Stimulated activated CD4-positive, alpha-beta T cell treated with anti-CD3 and anti-CD28 coated beads, Interleukin-1b, Interleukin-23, amount 100 ng/mL, for 1 hour (primary cell): ENCODE data around the gene RITA1.

Experiments
- DNase-seq, 2 donors: peaks; one replicate each; pipeline ENCODE4 v3.0.0-alpha.2; 2020; ENCODE audit warnings: low read depth in 2 of 2

Gene RITA1

GRCh38 chr12:113230315-113231234, 45.1 kb downstream of the RITA1 start:
- no peak for DNase-seq

- no peak for DNase-seq
Observed at GRCh38 chr12:113231235-113232088, 45.9 kb downstream of the RITA1 start.

DNA sequence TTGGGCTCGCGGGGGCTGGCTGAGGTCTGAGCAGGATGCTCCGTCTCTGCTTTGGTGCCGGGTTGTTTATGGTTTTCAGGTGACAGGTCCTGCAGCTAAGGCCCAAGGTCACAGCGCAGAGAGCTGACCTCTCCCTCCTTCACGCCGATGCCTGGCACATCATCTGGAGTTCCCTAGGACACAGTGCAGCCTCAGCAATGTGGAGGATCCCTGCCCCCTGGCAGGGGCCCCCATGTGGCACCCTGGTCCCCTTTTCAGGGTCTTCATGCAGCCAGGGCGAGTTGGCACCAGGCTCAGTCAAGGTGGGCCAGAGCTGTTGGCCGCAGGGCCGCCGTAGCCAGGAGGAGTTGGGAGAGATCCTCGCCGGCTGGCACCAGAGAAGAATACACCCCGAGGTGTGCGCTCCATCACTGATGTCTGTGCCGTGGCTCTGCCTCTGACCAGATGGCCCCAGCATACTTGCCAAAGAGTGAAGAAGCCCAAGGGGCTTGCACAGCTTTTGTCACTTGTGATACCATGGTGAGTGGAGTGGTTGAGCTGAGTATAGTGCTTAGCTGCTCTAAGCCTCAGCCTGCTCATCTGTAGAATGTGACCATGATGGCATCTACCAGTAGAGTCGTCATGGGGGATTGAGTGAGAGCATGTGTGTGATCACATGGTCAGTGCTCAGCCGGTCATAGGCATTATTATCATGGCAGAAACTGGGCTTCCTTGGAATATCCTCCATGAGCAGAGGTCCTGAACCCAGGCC, 46.7 kb downstream of the RITA1 start:
- DNase-seq = no peak

- DNase-seq = peak; percentile 23 to 31
Observed at GRCh38 chr12:113232840-113233585, 47.5 kb downstream of the RITA1 start.

DNA sequence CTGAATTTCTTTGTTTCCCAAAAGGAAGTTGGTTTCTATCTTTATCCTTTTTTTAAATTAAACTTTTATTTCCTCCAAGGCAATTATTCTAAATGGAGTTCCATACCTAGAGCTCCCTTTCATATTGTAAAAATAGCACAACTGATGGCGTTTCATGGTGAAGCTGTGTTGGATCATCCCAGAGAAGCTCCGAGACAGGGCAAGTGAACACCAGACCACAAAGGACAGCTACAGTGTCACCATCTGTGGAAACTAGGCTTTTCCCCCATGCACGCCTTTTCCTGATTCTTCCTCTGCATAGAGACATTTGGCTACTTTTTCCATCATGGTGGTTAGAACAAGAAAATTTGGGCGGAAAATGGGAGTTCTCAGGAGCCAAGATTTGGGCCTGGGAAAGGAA, 48.4 kb downstream of the RITA1 start:
- no peak for DNase-seq

DNA sequence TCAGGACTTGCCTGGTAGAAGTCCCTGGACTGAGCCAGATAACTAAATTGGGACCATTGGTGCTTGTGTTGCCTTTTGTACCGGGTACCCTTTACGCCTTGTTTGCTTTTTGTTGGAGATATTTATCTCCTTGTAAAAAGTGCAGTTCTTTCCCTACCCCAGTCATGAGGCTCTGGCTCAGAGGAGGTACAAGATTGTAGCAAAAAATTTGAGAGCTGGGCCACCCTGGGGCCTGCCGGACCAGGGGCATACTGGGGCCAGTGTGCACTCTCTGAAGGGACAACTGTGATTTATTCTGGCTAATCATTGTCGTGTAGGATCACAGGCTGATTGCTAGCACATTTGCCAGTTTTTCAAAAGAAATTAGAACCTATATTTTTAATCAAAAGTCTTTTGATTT, 49.0 kb downstream of the RITA1 start:
- no peak for DNase-seq

- no peak for DNase-seq
Observed at GRCh38 chr12:113235976-113236375, 50.5 kb downstream of the RITA1 start.

GRCh38 chr12:113236539-113237399, 51.2 kb downstream of the RITA1 start:
- DNase-seq = no peak

DNA sequence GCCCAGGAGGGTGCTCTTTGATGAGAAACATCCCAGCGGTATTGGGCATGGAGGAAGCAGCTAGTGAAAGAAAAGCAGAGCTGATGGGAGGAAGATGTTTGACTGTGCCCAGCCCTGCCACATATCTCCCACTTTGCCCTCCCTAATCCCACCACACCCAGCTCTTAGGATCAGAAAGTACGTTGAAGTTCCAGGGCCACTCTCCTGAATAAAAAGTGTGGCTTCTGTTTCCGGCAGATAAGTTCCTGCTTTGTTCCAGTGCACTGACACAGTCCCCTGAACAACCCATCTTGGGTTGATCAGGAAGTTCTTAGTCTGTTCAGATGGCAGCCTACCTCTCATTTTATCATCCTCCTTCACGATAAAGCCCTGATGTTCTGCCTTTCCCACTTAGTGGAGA, 52.2 kb downstream of the RITA1 start:
- no peak for DNase-seq

GRCh38 chr12:113238309-113238708, 52.8 kb downstream of the RITA1 start:
- DNase-seq = no peak

DNA sequence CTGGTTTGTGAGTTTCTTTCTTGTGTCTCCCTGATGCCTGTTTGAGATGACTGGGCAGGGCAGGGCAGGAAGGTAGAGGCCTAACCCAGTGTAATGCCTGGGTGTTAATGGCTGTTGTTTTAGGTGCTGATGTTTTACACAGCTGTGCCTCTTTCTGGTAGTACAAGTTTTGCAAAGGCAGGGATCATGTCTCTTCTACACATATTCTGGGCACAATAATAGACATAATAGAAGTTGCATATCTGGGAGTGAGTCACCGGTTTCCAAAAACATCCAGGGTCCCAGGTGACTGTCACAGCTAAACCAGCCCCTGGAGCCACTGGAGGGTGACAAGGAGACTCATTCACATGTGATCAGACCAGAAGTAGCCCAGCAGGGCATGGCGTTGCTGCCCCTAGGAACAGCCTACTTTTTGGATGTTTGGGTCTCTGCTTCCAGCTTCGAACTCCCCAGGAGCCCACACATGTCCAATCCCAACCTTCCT, 53.8 kb downstream of the RITA1 start:
- no peak for DNase-seq

DNA sequence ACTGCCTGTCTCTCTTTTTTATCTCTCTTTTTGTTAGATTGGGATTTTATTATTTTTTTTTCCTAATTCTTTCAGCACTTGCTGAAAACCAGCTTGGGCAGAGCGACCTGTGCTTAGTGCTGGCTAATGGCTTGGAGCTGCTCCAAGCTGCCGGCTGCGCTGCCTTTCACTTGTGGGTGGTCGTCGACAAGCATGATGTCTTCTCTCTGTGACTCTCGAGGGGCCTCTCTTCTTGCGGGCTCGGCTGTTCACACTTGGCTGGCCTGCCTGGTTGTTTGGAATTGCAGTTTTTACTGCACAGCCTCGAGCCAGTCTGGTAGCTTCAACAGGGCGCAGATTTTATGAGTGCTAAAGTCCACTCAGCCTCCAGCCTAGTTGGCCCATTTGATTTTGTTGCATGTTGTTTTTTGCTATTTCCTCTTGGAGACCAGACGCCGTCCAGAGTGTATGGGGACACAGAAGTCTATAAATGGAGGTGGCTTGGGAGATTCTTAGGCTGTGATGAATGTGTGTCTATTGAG, 54.4 kb downstream of the RITA1 start:
- DNase-seq = no peak

DNA sequence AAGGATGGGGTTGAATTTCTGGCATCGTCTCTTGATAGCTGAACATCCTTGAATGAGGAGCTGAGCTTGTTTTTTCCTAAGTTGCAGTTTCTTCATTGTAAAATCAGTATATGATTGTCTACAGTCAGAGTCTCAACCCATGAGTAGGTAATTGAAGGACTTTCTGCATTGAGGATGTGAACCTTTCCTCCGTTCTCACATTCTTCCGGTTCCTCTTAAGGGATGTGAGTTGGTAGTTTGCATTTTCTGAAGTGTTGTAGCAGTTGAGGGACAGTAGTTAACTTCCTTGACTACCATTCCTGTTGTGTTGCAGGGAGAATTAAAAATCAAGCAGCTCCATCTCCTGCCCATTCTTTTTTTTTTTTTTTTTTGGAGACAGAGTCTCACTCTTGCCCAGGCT, 54.9 kb downstream of the RITA1 start:
- DNase-seq = no peak

DNA sequence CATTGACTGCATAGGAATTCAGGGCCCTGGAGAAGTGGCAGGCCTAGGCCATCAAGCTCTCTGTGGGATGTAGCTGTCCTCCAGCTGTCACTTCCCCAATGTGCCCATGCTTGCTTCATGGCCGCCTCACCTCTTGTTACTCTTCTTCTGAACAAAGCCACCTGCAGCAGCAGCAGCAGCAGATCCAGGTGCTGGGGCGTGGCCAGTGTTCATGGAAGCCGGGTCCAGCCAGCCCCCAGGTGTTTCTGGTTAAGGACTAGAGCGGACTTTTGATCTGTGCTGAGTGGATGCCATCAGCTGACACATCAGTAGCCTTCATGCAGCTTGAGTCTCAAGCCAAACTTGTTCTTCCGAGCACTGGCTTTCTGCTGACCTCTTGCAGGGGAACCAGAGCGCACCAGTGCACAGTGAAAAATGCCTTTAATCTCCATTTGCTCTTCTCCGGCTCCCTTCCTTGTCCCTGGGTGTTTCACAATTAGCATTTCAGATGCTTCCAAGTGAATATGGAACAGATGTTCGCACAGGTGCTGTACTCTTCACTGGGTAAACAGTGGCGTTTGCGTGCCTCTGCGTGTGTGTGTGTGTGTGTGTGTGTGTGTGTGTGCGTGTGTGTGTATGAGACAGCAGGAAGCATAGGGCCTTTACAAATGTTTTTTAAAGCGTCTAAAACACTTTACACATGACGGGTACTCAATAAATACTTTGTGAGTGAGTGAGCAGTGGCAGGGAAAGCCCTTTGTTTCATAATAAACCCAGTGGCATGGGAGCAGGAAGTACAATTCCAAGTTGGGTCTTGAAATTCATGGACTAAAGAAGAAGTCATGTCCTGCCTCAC, 55.9 kb downstream of the RITA1 start:
- DNase-seq = no peak
